Neural progenitor cell (in vitro differentiated cells): ENCODE data around the gene NARF. TPM values are rescaled to one million over a fixed set of nuclear protein-coding genes. Genes with fewer than 3 reads are reported as not detected.
"Not testable (repeated sequence)": the region's sequence is repeated elsewhere in the genome, so short reads cannot be mapped to it uniquely, and the experiment has no call there.

Source experiments
- DNase-seq: peaks from one replicate; pipeline ENCODE4 v3.0.0-alpha.2; 2016; ENCODE audit warnings: low spot score
- H2AFZ ChIP-seq: fragments of 200-600 bp; sonication (generic); replicated peaks from 2 replicates; pipeline ENCODE4 v1.6.1; 2016; ENCODE audit warnings: antibody characterized with exemption
- H3F3A ChIP-seq: fragments of 200-600 bp; sonication (generic); 2 replicates; pipeline ENCODE4 v1.6.1; 2016; ENCODE audit warnings: antibody characterized with exemption, low read depth
- H3K27ac ChIP-seq: fragments of 200-600 bp; sonication (generic); 2 replicates; pipeline ENCODE4 v1.5.1; 2016; ENCODE audit warnings: mild to moderate bottlenecking
- H3K27me3 ChIP-seq: fragments of 200-600 bp; sonication (generic); 2 replicates; pipeline ENCODE4 v1.6.1; 2016; ENCODE audit warnings: mild to moderate bottlenecking, moderate library complexity
- H3K36me3 ChIP-seq: fragments of 200-600 bp; sonication (generic); 2 replicates; pipeline ENCODE4 v1.5.1; 2016
- H3K4me1 ChIP-seq: fragments of 200-600 bp; sonication (generic); 2 replicates; pipeline ENCODE4 v1.6.1; 2016; ENCODE audit warnings: mixed run types
- H3K4me2 ChIP-seq: fragments of 200-600 bp; sonication (generic); 2 replicates; pipeline ENCODE4 v1.6.1; 2016
- H3K4me3 ChIP-seq: fragments of 200-600 bp; sonication (generic); 2 replicates; pipeline ENCODE4 v1.5.1; 2016
- H3K79me2 ChIP-seq: fragments of 200-600 bp; sonication (generic); 2 replicates; pipeline ENCODE4 v1.6.1; 2016; ENCODE audit warnings: low read depth
- H3K9ac ChIP-seq: fragments of 200-600 bp; sonication (generic); 2 replicates; pipeline ENCODE4 v1.6.1; 2016
- H3K9me3 ChIP-seq: fragments of 200-600 bp; sonication (generic); 2 replicates; pipeline ENCODE4 v1.5.1; 2016; ENCODE audit warnings: low read depth
- H4K20me1 ChIP-seq: fragments of 200-600 bp; sonication (generic); 2 replicates; pipeline ENCODE4 v1.6.1; 2016; ENCODE audit warnings: low read depth
- H3K27ac Mint-ChIP-seq: 3 replicates; pipeline ENCODE4 v1.8.0; 2021; ENCODE audit warnings: mixed read lengths
- H3K27me3 Mint-ChIP-seq: 2 replicates; pipeline ENCODE4 v1.8.0; 2022; ENCODE audit warnings: low read depth, mild to moderate bottlenecking, inconsistent platforms, moderate library complexity, mixed read lengths; ENCODE audit not compliant: insufficient read depth
- H3K36me3 Mint-ChIP-seq: 3 replicates; pipeline ENCODE4 v1.8.0; 2021; ENCODE audit warnings: mixed read lengths
- H3K4me1 Mint-ChIP-seq: 3 replicates; pipeline ENCODE4 v1.8.0; 2021; ENCODE audit warnings: mixed read lengths
- H3K4me3 Mint-ChIP-seq: 3 replicates; pipeline ENCODE4 v1.8.0; 2021; ENCODE audit warnings: mild to moderate bottlenecking, moderate library complexity, mixed read lengths
- H3K9me3 Mint-ChIP-seq: 3 replicates; pipeline ENCODE4 v1.8.0; 2020; ENCODE audit warnings: mixed read lengths
- EZH2 ChIP-seq: fragments of 200-600 bp; sonication (generic); IDR thresholded peaks from 2 replicates; pipeline ENCODE4 v1.6.1; 2017; ENCODE audit warnings: antibody characterized with exemption, mild to moderate bottlenecking, moderate library complexity
- EZH2phosphoT487 ChIP-seq: fragments of 200-600 bp; sonication (generic); IDR thresholded peaks from 2 replicates; pipeline ENCODE4 v1.6.1; 2017; ENCODE audit warnings: antibody characterized with exemption
- total RNA-seq: library from RNA; depleted of rRNA; stranded (reverse); fragments of >200 nt; gene quantifications from 2 replicates; pipeline ENCODE4 v1.2.3, GENCODE V29; 2015; ENCODE audit warnings: low replicate concordance
- TF ChIP-seq, protein P1 (sequence below): fragments of 200-600 bp; sonication (generic); IDR thresholded peaks from 2 replicates; pipeline ENCODE4 v1.5.1; 2017; ENCODE audit warnings: antibody characterized with exemption, mild to moderate bottlenecking

NARF gene
- total RNA-seq, 1 donor from 2014 or later = 166 TPM

DNA sequence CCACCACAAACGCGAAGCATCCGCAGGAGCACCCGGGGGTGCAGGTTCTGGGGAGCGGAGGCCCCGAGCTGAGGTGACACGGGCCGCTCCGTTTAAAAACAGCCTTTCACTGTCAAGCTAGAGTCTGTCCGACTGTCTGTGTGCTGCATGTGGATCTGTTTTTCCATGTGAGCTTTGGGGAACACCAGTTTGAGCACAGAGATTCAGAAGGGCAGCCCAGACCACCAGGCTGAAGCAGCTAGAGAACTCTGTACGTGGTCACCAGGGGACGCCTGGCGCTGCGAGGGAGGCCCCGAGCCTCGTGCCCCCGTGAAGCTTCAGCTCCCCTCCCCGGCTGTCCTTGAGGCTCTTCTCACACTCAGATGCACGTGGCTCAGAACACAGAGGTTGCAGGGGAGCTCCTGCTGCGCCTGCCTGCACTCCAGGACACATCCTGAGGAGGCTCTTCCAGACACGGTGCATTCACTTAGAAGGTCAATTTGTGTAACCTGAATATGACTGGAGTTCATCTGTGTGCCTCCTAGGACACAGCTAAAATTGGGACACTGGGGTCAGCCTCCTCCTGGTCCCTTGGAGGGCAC, 45.3 kb downstream of the NARF start:
- no peak overlapping the region for H2AFZ ChIP-seq
- Mint-ChIP-seq H3K9me3 (no peaks in the 10 kb centered on the region), H3K4me1 (no peaks in the 10 kb centered on the region), H3K27ac (no peak overlapping the region), H3K27me3 (peaks cover 2% of the 10 kb centered on the region), H3K4me3 (no peak overlapping the region), H3K36me3 (no peaks in the 10 kb centered on the region)
- no peaks in the 10 kb centered on the region for H3K4me1 ChIP-seq
- H4K20me1 ChIP-seq = no peaks in the 10 kb centered on the region
- no peak overlapping the region for H3K4me2 ChIP-seq
- no peak overlapping the region for H3K4me3 ChIP-seq
- H3K36me3 ChIP-seq = no peaks in the 10 kb centered on the region
- H3K27ac ChIP-seq = no peak overlapping the region
- no peak for TF ChIP-seq EZH2phosphoT487
- TF ChIP-seq EZH2 = no peak
- TF ChIP-seq, protein P1, sequence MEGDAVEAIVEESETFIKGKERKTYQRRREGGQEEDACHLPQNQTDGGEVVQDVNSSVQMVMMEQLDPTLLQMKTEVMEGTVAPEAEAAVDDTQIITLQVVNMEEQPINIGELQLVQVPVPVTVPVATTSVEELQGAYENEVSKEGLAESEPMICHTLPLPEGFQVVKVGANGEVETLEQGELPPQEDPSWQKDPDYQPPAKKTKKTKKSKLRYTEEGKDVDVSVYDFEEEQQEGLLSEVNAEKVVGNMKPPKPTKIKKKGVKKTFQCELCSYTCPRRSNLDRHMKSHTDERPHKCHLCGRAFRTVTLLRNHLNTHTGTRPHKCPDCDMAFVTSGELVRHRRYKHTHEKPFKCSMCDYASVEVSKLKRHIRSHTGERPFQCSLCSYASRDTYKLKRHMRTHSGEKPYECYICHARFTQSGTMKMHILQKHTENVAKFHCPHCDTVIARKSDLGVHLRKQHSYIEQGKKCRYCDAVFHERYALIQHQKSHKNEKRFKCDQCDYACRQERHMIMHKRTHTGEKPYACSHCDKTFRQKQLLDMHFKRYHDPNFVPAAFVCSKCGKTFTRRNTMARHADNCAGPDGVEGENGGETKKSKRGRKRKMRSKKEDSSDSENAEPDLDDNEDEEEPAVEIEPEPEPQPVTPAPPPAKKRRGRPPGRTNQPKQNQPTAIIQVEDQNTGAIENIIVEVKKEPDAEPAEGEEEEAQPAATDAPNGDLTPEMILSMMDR = no peak
- H3K9ac ChIP-seq = no peak overlapping the region
- DNase-seq = no peak
- H3K79me2 ChIP-seq = no peaks in the 10 kb centered on the region
- peaks cover 6% of the 10 kb centered on the region for H3K27me3 ChIP-seq
- H3K9me3 ChIP-seq = no peaks in the 10 kb centered on the region
- no peaks in the 10 kb centered on the region for H3F3A ChIP-seq

DNA sequence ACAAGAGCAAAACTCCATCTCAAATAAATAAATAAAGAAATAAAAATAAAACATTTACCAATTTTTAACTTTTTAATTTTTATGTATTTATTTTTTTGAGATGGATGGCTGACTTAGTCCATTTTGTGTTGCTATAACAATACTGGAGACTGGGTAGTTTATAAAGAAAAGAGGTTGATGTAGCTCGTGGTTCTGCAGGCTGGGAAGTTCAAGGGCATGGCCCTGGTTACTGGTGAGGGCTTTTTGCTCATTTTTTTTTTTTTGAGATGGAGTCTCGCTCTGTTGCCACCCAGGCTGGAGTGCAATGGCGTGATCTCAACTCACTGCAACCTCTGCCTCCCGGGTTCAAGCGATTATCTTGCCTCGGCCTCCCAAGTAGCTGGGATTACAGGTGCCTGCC, 46.8 kb downstream of the NARF start:
- no peaks in the 10 kb centered on the region for H3K27me3 ChIP-seq
- Mint-ChIP-seq H3K36me3 (no peaks in the 10 kb centered on the region), H3K4me1 (no peaks in the 10 kb centered on the region), H3K4me3 (no peak overlapping the region), H3K27me3 (no peaks in the 10 kb centered on the region), H3K9me3 (no peaks in the 10 kb centered on the region), H3K27ac (no peak overlapping the region)
- no peaks in the 10 kb centered on the region for H3K9me3 ChIP-seq
- no peaks in the 10 kb centered on the region for H3F3A ChIP-seq
- H3K79me2 ChIP-seq = no peaks in the 10 kb centered on the region
- no peaks in the 10 kb centered on the region for H4K20me1 ChIP-seq
- no peaks in the 10 kb centered on the region for H3K4me1 ChIP-seq
- no peak overlapping the region for H3K4me3 ChIP-seq
- no peaks in the 10 kb centered on the region for H3K36me3 ChIP-seq
- DNase-seq = no peak
- no peak overlapping the region for H3K27ac ChIP-seq
- no peak overlapping the region for H3K4me2 ChIP-seq
- H3K9ac ChIP-seq = no peak overlapping the region
- no peak overlapping the region for H2AFZ ChIP-seq
- TF ChIP-seq, protein P1 = no peak
- TF ChIP-seq EZH2phosphoT487 (no peak), EZH2 (no peak)

DNA sequence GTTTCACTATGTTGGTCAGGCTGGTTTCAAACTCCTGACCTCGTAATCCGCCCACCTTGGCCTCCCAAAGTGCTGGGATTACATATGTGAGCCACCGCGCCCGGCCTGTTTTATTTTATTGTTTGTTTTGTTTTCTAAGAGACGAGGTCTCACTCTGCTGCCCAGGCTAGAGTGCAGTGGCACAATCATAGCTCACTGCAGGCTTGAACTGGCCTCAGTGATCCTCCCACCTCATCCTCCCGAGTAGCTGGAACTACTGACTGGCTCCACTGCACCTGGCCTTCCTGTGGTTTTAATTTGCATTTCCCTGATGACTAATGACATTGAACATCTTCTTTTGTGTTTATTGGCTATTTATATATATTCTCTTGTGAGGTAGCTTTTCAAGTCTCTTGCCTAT, 47.9 kb downstream of the NARF start:
- not testable (repeated sequence) for H3K27me3 Mint-ChIP-seq

DNA sequence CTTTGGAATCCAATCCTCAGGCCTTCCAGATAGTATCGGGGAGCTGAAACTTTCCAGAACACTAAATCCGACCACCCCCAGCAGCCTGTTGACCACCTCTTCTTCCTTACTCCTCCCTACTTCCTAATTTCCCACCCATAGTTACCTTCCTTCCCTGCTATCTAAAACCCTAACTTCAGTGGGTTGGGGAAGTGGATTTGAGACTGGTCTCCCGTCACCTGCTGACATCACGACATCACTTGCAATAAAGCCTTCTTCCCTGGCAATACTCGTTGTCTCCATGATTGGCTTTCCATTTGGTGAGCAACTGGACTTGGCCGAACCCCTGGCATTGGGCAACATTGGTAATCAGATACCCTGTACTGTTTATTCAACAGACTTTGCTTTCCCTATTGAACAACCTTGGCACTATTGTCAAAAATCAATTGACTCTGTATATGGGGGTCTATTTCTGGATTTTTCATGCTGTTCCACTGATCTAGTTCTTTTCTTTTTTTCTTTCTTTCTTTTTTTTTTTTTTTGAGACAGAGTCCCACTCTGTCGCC, 49.2 kb downstream of the NARF start:
- Histone ChIP-seq H2AFZ (no peak overlapping the region), H3K9me3 (no peaks in the 10 kb centered on the region), H3K9ac (no peak overlapping the region), H3K79me2 (no peaks in the 10 kb centered on the region), H3K4me1 (no peaks in the 10 kb centered on the region), H4K20me1 (no peaks in the 10 kb centered on the region), H3K27me3 (no peaks in the 10 kb centered on the region), H3F3A (no peaks in the 10 kb centered on the region), H3K36me3 (no peaks in the 10 kb centered on the region), H3K4me3 (no peak overlapping the region), H3K4me2 (no peak overlapping the region), H3K27ac (no peak overlapping the region)
- Mint-ChIP-seq H3K27ac (no peak overlapping the region), H3K36me3 (no peaks in the 10 kb centered on the region), H3K27me3 (no peaks in the 10 kb centered on the region), H3K4me3 (no peak overlapping the region), H3K4me1 (no peaks in the 10 kb centered on the region), H3K9me3 (no peaks in the 10 kb centered on the region)
- TF ChIP-seq, protein P1 = no peak
- TF ChIP-seq EZH2phosphoT487 (no peak), EZH2 (no peak)
- no peak for DNase-seq

More for the DNA sequence above, 47.9 kb downstream of the NARF start:
- not testable (repeated sequence) for H3K9me3 ChIP-seq, H2AFZ ChIP-seq, H3K4me3 Mint-ChIP-seq, DNase-seq, H3K4me2 ChIP-seq, H3K27ac Mint-ChIP-seq, H3K9ac ChIP-seq, H3K9me3 Mint-ChIP-seq, H3K4me3 ChIP-seq, H3K27ac ChIP-seq, H3F3A ChIP-seq, H3K79me2 ChIP-seq, H3K4me1 Mint-ChIP-seq, H3K36me3 ChIP-seq, H3K27me3 ChIP-seq, H3K4me1 ChIP-seq, H3K36me3 Mint-ChIP-seq, H4K20me1 ChIP-seq

DNA sequence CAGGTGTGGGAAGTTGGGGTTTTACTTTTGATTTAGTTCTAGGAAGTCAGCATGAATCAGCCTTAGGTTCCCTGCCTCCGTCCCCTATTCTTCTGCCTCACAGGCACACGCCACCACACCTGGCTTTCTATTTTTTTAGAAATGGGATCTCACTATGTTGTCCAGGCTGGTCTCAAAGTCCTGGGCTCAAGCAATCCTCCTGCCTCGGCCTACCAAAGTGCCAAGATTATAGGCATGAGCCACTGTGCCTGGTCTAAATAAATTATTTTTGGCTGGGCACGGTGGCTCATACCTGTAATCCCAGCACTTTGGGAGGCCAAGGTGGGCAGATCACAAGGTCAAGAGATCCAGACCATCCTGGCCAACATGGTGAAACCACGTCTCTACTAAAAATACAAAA, 53.1 kb downstream of the NARF start:
- not testable (repeated sequence) for H3K36me3 Mint-ChIP-seq, H3K4me1 ChIP-seq, H3K4me3 Mint-ChIP-seq, H3K79me2 ChIP-seq, H3K36me3 ChIP-seq, H3K4me3 ChIP-seq, H4K20me1 ChIP-seq, H3F3A ChIP-seq, H3K4me1 Mint-ChIP-seq, H3K27ac Mint-ChIP-seq, H3K27ac ChIP-seq, H3K9ac ChIP-seq, DNase-seq, H3K9me3 ChIP-seq, H2AFZ ChIP-seq, H3K27me3 Mint-ChIP-seq, H3K27me3 ChIP-seq, H3K9me3 Mint-ChIP-seq, H3K4me2 ChIP-seq

DNA sequence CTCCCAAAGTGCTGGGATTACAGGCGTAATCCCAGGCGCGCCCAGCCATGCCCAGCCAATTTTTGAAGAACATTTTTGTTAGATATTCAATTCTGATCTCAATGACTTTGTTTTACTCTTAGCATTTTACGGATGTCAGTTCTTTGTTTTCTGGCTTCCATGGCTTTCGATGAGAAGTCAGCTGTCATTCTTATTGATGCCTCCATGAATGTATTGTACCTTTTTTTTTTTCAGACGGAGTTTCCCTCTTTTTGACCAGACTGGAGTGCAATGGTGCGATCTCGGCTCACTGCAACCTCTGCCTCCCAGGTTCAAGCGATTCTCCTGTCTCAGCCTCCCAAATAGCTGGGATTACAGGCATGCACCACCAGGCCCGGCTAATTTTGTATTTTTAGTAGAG, 55.3 kb downstream of the NARF start:
- not testable (repeated sequence) for H3F3A ChIP-seq, H3K4me2 ChIP-seq, H3K79me2 ChIP-seq, H3K4me1 Mint-ChIP-seq, DNase-seq, H3K4me1 ChIP-seq, H3K9me3 Mint-ChIP-seq, H3K27me3 ChIP-seq, H2AFZ ChIP-seq, H3K4me3 ChIP-seq, H3K9me3 ChIP-seq, H3K27me3 Mint-ChIP-seq, H3K36me3 Mint-ChIP-seq, H3K36me3 ChIP-seq, H3K27ac Mint-ChIP-seq, H3K27ac ChIP-seq, H3K4me3 Mint-ChIP-seq, H4K20me1 ChIP-seq, H3K9ac ChIP-seq
